HEK293T (cell line): ENCODE data around the gene DBH.

Experiments used
- CTCF ChIA-PET: fragments of 350-600 bp; formaldehyde crosslinking; extraction: SDS; loops from one replicate; lab custom pipeline; 2021; ENCODE audit warnings: antibody characterized with exemption, inconsistent platforms; lab: Yijun Ruan, JAX
- POLR2A ChIA-PET: fragments of 350-600 bp; formaldehyde crosslinking; extraction: SDS; loops from one replicate; lab custom pipeline; 2020; ENCODE audit warnings: antibody characterized with exemption, inconsistent platforms; lab: Yijun Ruan, JAX
- DNase-seq: peaks from one replicate; pipeline ENCODE4 v3.0.0; 2012; ENCODE audit warnings: mixed read lengths; ENCODE audit errors: extremely low spot score
- ARNT ChIP-seq: fragments of 450-650 bp; IDR thresholded peaks from 2 replicates; pipeline ENCODE4 v1.6.1; 2017; ENCODE audit warnings: mild to moderate bottlenecking
- BHLHE40 ChIP-seq: fragments of 450-650 bp; IDR thresholded peaks from 2 replicates; pipeline ENCODE4 v1.6.1; 2016; ENCODE audit warnings: mild to moderate bottlenecking, moderate library complexity, borderline replicate concordance
- CTBP1 ChIP-seq: fragments of 450-650 bp; IDR thresholded peaks from 2 replicates; pipeline ENCODE4 v1.6.1; 2016; ENCODE audit warnings: borderline replicate concordance
- ELF4 ChIP-seq: fragments of 450-650 bp; IDR thresholded peaks from 2 replicates; pipeline ENCODE4 v1.6.1; 2017; ENCODE audit warnings: antibody characterized with exemption
- FOXA1 ChIP-seq: fragments of 450-650 bp; IDR thresholded peaks from 2 replicates; pipeline ENCODE4 v1.6.1; 2016; ENCODE audit warnings: mild to moderate bottlenecking
- FOXK2 ChIP-seq: fragments of 450-650 bp; IDR thresholded peaks from 2 replicates; pipeline ENCODE4 v1.6.1; 2016; ENCODE audit warnings: mild to moderate bottlenecking
- FOXM1 ChIP-seq: fragments of 450-650 bp; IDR thresholded peaks from 2 replicates; pipeline ENCODE4 v1.6.1; 2017; ENCODE audit warnings: mild to moderate bottlenecking, borderline replicate concordance
- HDGF ChIP-seq: fragments of 450-650 bp; IDR thresholded peaks from 2 replicates; pipeline ENCODE4 v1.6.1; 2017; ENCODE audit warnings: antibody characterized with exemption, borderline replicate concordance
- L3MBTL2 ChIP-seq: fragments of 450-650 bp; conservative IDR thresholded peaks from 2 replicates; pipeline ENCODE4 v1.6.1; 2016; ENCODE audit warnings: mild to moderate bottlenecking
- LEF1 ChIP-seq: fragments of 450-650 bp; IDR thresholded peaks from 2 replicates; pipeline ENCODE4 v1.6.1; 2017; ENCODE audit warnings: mild to moderate bottlenecking, borderline replicate concordance
- NFRKB ChIP-seq: fragments of 450-650 bp; IDR thresholded peaks from 2 replicates; pipeline ENCODE4 v1.6.1; 2016; ENCODE audit warnings: mild to moderate bottlenecking, moderate library complexity
- SP1 ChIP-seq: fragments of 450-650 bp; IDR thresholded peaks from 2 replicates; pipeline ENCODE4 v1.6.1; 2017
- SUZ12 ChIP-seq: fragments of 450-650 bp; IDR thresholded peaks from 2 replicates; pipeline ENCODE4 v1.6.1; 2016; ENCODE audit warnings: mild to moderate bottlenecking
- TARDBP ChIP-seq: fragments of 450-650 bp; IDR thresholded peaks from 2 replicates; pipeline ENCODE4 v1.6.1; 2016
- ZNF384 ChIP-seq: fragments of 450-650 bp; IDR thresholded peaks from 2 replicates; pipeline ENCODE4 v1.6.1; 2016
- TF ChIP-seq, protein P1 (sequence below): fragments of 450-650 bp; IDR thresholded peaks from 2 replicates; pipeline ENCODE4 v1.6.1; 2016

Gene DBH

DNA sequence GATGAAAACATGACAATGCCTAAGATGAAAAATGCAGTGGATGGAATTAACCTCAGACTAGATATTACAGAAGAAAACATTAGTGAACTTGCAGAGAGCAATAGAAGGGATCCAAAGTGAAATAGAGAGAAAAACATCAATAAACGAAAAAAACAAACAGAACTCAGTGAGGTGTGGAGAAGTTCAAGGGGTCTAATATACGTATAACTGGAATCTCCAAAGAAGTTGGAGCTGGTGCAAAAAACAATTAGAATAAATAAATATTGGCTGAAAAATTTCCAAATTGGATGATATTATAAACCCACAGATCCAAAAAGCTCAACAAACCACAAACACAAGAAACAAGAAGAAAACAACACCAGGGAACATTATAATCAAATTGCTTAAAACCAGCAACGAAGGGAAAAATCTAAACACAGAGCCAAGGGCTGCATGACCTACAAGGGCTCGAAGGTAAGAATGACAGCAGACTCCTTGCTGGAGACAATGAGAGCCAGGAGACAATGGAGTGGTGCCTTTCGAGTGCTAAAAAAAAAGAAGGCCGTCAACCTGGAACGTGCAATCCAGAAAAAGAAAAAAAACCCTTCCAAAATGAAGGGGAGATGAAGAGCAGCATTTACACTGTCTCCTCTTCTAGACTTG is 38.7 kb upstream of the DBH start:
- POLR2A ChIA-PET: no interaction called here
- DNase-seq: peak; percentile 37
- TF ChIP-seq SUZ12 (no peak), ZNF384 (0 out of 2 replicates have a peak, but pooled peaks have one; percentile 12)
- CTCF ChIA-PET: no interaction called here

DNA sequence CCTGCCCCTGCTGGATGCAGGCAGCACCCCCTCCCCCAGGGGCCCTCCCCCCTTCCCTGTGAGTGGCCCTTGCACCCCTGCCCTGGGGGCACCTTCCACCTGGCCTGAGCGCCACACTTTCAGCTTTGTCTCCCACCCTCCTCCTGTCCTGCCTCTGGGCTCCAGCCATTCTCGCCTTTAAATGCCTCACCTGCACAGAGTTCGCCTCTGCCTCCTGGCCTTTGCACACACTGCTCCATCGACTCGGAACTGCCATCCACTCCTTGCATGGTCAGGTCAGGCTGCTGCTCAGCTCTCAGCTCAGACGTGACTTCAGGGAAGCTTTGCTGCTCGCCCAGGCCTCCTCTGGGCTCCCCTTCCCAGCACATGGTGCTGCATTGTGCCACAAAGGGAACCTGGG is 37.2 kb upstream of the DBH start:
- POLR2A ChIA-PET: no interaction called here

DNA sequence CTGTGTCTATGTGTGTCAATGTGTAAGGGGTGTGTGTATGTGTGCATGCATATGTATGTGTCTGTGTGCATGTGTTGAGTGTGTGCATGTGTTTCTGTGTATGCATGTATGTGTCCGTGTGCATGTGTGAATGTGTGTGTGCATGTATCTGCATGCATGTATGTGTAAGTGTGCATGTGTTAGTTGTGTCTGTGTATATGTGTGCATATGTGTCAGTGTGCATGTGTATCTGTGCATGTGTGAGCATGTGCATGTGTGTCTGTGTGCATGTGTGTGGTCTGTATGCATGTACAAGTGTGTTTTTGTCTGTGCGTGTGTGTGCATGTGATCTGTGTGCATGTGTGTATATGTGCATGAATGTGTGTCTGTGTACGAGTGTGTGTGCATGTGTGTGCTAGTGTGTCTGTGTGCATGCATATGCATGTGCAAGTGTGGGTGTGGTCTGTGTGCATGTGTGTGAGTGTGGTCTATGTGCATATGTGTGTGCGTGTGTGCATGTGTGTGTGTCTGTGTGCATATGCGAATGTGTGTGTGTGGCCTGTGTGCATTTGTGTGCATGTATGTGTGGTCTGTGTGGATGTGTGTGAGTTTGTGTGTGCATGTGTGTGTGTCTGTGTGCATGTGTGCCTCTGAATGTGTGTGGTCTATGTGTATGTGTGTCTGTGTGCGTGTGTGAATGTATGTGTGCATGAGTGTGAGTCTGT is 36.5 kb upstream of the DBH start:
- POLR2A ChIA-PET: no interaction called here

More for the DNA sequence above, 37.2 kb upstream of the DBH start:
- CTCF ChIA-PET: no interaction called here
- no peak for DNase-seq
- TF ChIP-seq ELF4 (no peak), LEF1 (no peak), HDGF (no peak), SUZ12 (no peak), FOXA1 (no peak), CTBP1 (no peak)

DNA sequence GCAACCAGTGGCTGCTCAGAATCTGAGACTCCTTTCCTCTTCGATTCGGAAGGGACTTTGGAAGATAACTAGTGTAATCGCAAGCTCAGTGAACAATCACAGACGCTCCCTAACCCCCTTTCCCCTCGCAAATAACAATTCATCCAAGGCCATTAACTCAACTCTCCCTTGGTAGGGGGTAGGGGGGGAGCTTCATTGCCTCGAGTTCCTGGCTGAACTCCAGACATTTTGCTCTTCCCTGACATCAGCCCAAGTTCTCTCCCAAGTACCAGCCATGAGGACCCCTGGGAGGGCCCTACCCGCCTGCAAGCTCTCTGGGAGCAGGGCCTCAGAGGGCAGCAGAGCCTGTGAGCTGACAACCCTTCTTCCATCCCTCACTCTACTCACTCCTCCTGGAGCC is 35.4 kb upstream of the DBH start:
- TF ChIP-seq FOXM1 (no peak), FOXA1 (no peak), ZNF384 (no peak), LEF1 (no peak), HDGF (no peak), SP1 (no peak), L3MBTL2 (no peak), CTBP1 (no peak), ARNT (no peak), ELF4 (no peak), SUZ12 (no peak), TARDBP (no peak), FOXK2 (no peak), NFRKB (no peak), BHLHE40 (no peak)
- TF ChIP-seq, protein P1, sequence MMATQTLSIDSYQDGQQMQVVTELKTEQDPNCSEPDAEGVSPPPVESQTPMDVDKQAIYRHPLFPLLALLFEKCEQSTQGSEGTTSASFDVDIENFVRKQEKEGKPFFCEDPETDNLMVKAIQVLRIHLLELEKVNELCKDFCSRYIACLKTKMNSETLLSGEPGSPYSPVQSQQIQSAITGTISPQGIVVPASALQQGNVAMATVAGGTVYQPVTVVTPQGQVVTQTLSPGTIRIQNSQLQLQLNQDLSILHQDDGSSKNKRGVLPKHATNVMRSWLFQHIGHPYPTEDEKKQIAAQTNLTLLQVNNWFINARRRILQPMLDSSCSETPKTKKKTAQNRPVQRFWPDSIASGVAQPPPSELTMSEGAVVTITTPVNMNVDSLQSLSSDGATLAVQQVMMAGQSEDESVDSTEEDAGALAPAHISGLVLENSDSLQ: no peak
- DNase-seq: no peak
- POLR2A ChIA-PET: no interaction called here
- CTCF ChIA-PET: no interaction called here

More for the DNA sequence above, 36.5 kb upstream of the DBH start:
- TF ChIP-seq TARDBP (peak; percentile 14; the same call in 1 of the 2 replicates), ELF4 (no peak)
- CTCF ChIA-PET: no interaction called here
- DNase-seq: no peak

- TF ChIP-seq TARDBP: no peak
- DNase-seq: no peak
- CTCF ChIA-PET: no interaction called here
- POLR2A ChIA-PET: no interaction called here
Measured at GRCh38 chr9:133601746-133602145, 34.4 kb upstream of the DBH start.

- TF ChIP-seq LEF1 (no peak), FOXK2 (no peak)
- ChIA-PET CTCF (no interaction called here), POLR2A (no interaction called here)
- no peak for DNase-seq
Measured at GRCh38 chr9:133602277-133602676, 33.9 kb upstream of the DBH start.

DNA sequence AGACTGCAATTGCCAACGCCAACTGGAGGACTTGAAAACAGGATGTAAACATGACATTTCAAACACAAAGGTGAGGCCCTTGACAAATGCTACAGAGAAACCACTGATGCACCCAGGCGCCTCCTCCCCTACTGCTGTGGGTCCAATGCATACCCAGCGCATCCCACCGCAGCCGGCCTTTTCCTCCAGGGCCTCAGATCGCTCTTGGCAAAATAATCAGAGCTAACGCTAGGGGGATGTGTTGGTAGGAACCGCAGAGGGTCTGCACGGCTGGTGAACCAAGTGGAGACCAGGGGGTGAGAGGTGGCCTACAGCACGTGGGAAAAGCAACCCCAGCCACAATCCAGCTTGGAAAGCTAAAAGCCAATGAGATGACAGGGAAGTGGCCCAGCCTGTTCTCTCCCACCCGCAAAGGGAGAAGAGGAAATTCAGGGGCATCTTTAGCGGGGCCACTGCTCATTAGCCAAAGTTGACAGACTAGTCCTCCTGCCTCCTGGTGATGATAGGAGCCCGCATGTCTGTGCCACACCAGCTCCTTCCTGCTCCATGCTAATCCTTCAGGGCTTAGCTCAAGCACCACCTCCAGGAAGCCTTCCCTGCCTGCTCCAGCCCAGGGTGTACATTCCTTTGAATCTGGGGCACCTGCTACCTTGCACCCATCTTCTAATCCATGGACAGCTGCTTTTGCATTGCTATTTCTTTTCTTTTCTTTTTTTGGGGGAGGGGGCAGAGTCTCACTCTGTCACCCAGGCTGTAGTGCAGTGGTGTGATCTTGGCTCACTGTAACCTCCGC is 32.8 kb upstream of the DBH start:
- POLR2A ChIA-PET: no interaction called here
- CTCF ChIA-PET: interaction anchor here (0.7 kb wide), 1 partner anchor 82 kb away, joined by 3 read pairs; no protein-coding TSS in a partner anchor
- DNase-seq: no peak
- TF ChIP-seq CTBP1 (no peak), SP1 (no peak), FOXM1 (no peak), LEF1 (no peak)

DNA sequence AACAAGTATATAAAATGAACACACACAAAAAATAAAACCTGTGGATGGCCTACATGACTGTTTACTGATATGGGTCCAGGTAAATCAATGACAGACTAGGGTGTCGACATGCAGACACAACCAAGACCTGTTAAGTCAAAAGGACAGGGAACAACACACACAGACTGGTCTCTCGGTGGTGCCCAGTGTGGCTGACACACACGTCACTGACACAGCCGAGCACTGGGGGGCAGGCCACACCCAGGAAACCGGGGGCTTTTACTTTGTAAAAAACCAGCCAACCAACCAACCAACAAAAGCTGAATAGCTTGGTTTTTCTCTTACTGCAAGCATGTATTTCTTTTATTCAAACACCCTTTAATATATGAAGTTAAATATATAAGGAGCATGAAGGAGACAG is 31.9 kb upstream of the DBH start:
- ChIA-PET POLR2A (no interaction called here), CTCF (no interaction called here)
- DNase-seq: no peak
- TF ChIP-seq CTBP1 (no peak), LEF1 (no peak), SUZ12 (no peak), SP1 (no peak), FOXK2 (no peak), ELF4 (no peak), L3MBTL2 (no peak), BHLHE40 (no peak), ARNT (no peak), TARDBP (no peak), FOXA1 (no peak), FOXM1 (no peak), ZNF384 (no peak), HDGF (no peak), NFRKB (no peak)
- TF ChIP-seq, protein P1: no peak
